Skeletal muscle cell (primary cell): Measurements from ENCODE around the gene POU6F2.

Source experiments
- DNase-seq: peaks from one replicate; pipeline ENCODE4 v3.0.0-alpha.2; 2010; ENCODE audit warnings: low read depth
- H3K4me3 ChIP-seq: 2 replicates; pipeline ENCODE4 v1.5.1; 2011; ENCODE audit warnings: low read depth, mild to moderate bottlenecking, control low read depth, low read length, moderate library complexity

Gene POU6F2

GRCh38 chr7:39406467-39406866, 428.8 kb downstream of the POU6F2 start:
- H3K4me3 ChIP-seq, result no peak overlapping the region
- no peak for DNase-seq

GRCh38 chr7:39407137-39407536, 429.4 kb downstream of the POU6F2 start:
- no peak overlapping the region for H3K4me3 ChIP-seq
- DNase-seq, result no peak

GRCh38 chr7:39407723-39408122, 430.0 kb downstream of the POU6F2 start:
- H3K4me3 ChIP-seq, result no peak overlapping the region
- no peak for DNase-seq

GRCh38 chr7:39408906-39409305, 431.2 kb downstream of the POU6F2 start:
- DNase-seq, result no peak
- H3K4me3 ChIP-seq, result no peak overlapping the region

- no peak for DNase-seq
- H3K4me3 ChIP-seq, result no peak overlapping the region
Observed at GRCh38 chr7:39410582-39410981, 432.9 kb downstream of the POU6F2 start.

GRCh38 chr7:39413636-39414223, 436.0 kb downstream of the POU6F2 start:
- DNase-seq, result no peak
- H3K4me3 ChIP-seq, result peak overlapping the region; percentile 64

- peak overlapping the region; percentile 64 for H3K4me3 ChIP-seq
- peak; percentile 8 for DNase-seq
Observed at GRCh38 chr7:39414224-39415035, 436.7 kb downstream of the POU6F2 start.

- no peak for DNase-seq
- H3K4me3 ChIP-seq, result no peak overlapping the region
Observed at GRCh38 chr7:39415091-39415787, 437.5 kb downstream of the POU6F2 start.

GRCh38 chr7:39416866-39417265, 439.2 kb downstream of the POU6F2 start:
- no peak for DNase-seq
- H3K4me3 ChIP-seq, result no peak overlapping the region

GRCh38 chr7:39417642-39418041, 439.9 kb downstream of the POU6F2 start:
- H3K4me3 ChIP-seq, result no peak overlapping the region
- no peak for DNase-seq

- no peak overlapping the region for H3K4me3 ChIP-seq
- DNase-seq, result no peak
Observed at GRCh38 chr7:39421251-39421650, 443.5 kb downstream of the POU6F2 start.

- DNase-seq, result no peak
- H3K4me3 ChIP-seq, result no peak overlapping the region
Observed at GRCh38 chr7:39421661-39422060, 444.0 kb downstream of the POU6F2 start.

- H3K4me3 ChIP-seq, result no peak overlapping the region
- peak; percentile 26 for DNase-seq
Observed at GRCh38 chr7:39428221-39428620, 450.5 kb downstream of the POU6F2 start.

- H3K4me3 ChIP-seq, result no peak overlapping the region
- DNase-seq, result no peak
Observed at GRCh38 chr7:39429421-39429820, 451.7 kb downstream of the POU6F2 start.

- H3K4me3 ChIP-seq, result no peak overlapping the region
- no peak for DNase-seq
Observed at GRCh38 chr7:39430441-39430840, 452.7 kb downstream of the POU6F2 start.

GRCh38 chr7:39430909-39431641, 453.4 kb downstream of the POU6F2 start:
- DNase-seq, result no peak
- no peak overlapping the region for H3K4me3 ChIP-seq

GRCh38 chr7:39432368-39432767, 454.7 kb downstream of the POU6F2 start:
- no peak for DNase-seq

GRCh38 chr7:39432807-39433416, 455.2 kb downstream of the POU6F2 start:
- no peak for DNase-seq
- H3K4me3 ChIP-seq, result no peak overlapping the region

More at GRCh38 chr7:39432368-39432767, 454.7 kb downstream of the POU6F2 start:
- H3K4me3 ChIP-seq, result no peak overlapping the region

GRCh38 chr7:39433550-39433949, 455.8 kb downstream of the POU6F2 start:
- no peak for DNase-seq
- no peak overlapping the region for H3K4me3 ChIP-seq
